PC-3 (cell line): ENCODE results near the gene SLC38A9. TPM values are rescaled to one million over a fixed set of nuclear protein-coding genes. Genes with fewer than 3 reads are reported as not detected.

Source experiments
- ATAC-seq: fragments of 200-7000 bp; cut with Tn5 transposase; 2 replicates; pipeline ENCODE4 v1.9.1; 2020; ENCODE audit warnings: mild to moderate bottlenecking, moderate library complexity
- BruUV-seq: library from RNA; stranded (reverse); fragments of 400-500 nt; replicated peaks from 2 replicates; lab custom pipeline; 2021; lab: Mats Ljungman, UMichigan
- CTCF ChIA-PET: fragments of 300-600 bp; sonication (Branson Sonifier 250); formaldehyde crosslinking; loops from one replicate; lab custom pipeline; 2022; ENCODE audit warnings: antibody characterized with exemption; lab: Charles Lee
- POLR2A ChIA-PET: fragments of 300-600 bp; sonication (Branson Sonifier 250); formaldehyde crosslinking; loops from one replicate; lab custom pipeline; 2022; ENCODE audit warnings: antibody characterized with exemption; ENCODE audit not compliant: unreplicated experiment; lab: Charles Lee
- DNase-seq: peaks from one replicate; pipeline ENCODE4 v3.0.0-alpha.2; 2015
- H2AFZ ChIP-seq: fragments of 300-600 bp; sonication (generic); 2 replicates; pipeline ENCODE4 v1.6.0; 2016; ENCODE audit warnings: antibody characterized with exemption, low read length
- H3F3A ChIP-seq: fragments of 300-600 bp; sonication (generic); one replicate; pipeline ENCODE4 v1.6.0; 2017; ENCODE audit warnings: antibody characterized with exemption, low read length, control low read depth, mild to moderate bottlenecking; ENCODE audit not compliant: unreplicated experiment
- H3K27ac ChIP-seq: fragments of 300-600 bp; sonication (generic); 2 replicates; pipeline ENCODE4 v1.5.1; 2016; ENCODE audit warnings: mild to moderate bottlenecking, low read length
- H3K27me3 ChIP-seq: fragments of 300-600 bp; sonication (generic); 2 replicates; pipeline ENCODE4 v1.6.1; 2016; ENCODE audit warnings: low read length, mixed read lengths
- H3K36me3 ChIP-seq: fragments of 300-600 bp; sonication (generic); 2 replicates; pipeline ENCODE4 v1.6.1; 2016; ENCODE audit warnings: low read depth, mixed run types, low read length, mixed read lengths
- H3K4me1 ChIP-seq: fragments of 300-600 bp; sonication (generic); 2 replicates; pipeline ENCODE4 v1.5.1; 2016; ENCODE audit warnings: low read length; ENCODE audit not compliant: insufficient read depth
- H3K4me2 ChIP-seq: fragments of 300-600 bp; sonication (generic); 2 replicates; pipeline ENCODE4 v1.6.0; 2016; ENCODE audit warnings: low read length
- H3K4me3 ChIP-seq: fragments of 300-600 bp; sonication (generic); 2 replicates; pipeline ENCODE4 v1.5.1; 2016; ENCODE audit warnings: mild to moderate bottlenecking, low read length, mixed read lengths
- H3K79me2 ChIP-seq: fragments of 300-600 bp; sonication (generic); 2 replicates; pipeline ENCODE4 v1.6.1; 2017; ENCODE audit warnings: low read length, mixed read lengths
- H3K9ac ChIP-seq: fragments of 300-600 bp; sonication (generic); 2 replicates; pipeline ENCODE4 v1.6.0; 2016; ENCODE audit warnings: mild to moderate bottlenecking, low read length
- H3K9me2 ChIP-seq: fragments of 300-600 bp; sonication (generic); replicated peaks from 2 replicates; pipeline ENCODE4 v1.6.1; 2016; ENCODE audit warnings: mixed run types, low read length, mixed read lengths
- H3K9me3 ChIP-seq: fragments of 300-600 bp; sonication (generic); 2 replicates; pipeline ENCODE4 v1.6.1; 2016; ENCODE audit warnings: low read length, mixed read lengths
- H4K20me1 ChIP-seq: fragments of 300-600 bp; sonication (generic); 2 replicates; pipeline ENCODE4 v1.6.1; 2016; ENCODE audit warnings: low read length, mixed read lengths
- CTCF ChIP-seq: fragments of 300-600 bp; sonication (generic); conservative IDR thresholded peaks from 2 replicates; pipeline ENCODE4 v1.5.1; 2017; ENCODE audit warnings: antibody characterized with exemption, low read depth, mild to moderate bottlenecking, low read length
- EZH2 ChIP-seq: fragments of 300-600 bp; sonication (generic); IDR thresholded peaks from one replicate; pipeline ENCODE4 v1.6.1; 2017; ENCODE audit warnings: antibody characterized with exemption, mild to moderate bottlenecking, low read length; ENCODE audit not compliant: unreplicated experiment
- EZH2phosphoT487 ChIP-seq: fragments of 300-600 bp; sonication (generic); IDR thresholded peaks from 2 replicates; pipeline ENCODE4 v1.6.1; 2018; ENCODE audit warnings: mild to moderate bottlenecking, antibody characterized with exemption, low read length, borderline replicate concordance
- intact Hi-C: fragments of 100-400 bp; cut with micrococcal nuclease; formaldehyde crosslinking; loops from 2 replicates; pipeline ENCODE4 v1.9.0; 2023
- total RNA-seq: library from RNA; depleted of rRNA; stranded (reverse); fragments of >200 nt; gene quantifications from 2 replicates; pipeline ENCODE4 v1.2.3, GENCODE V29; 2014

Gene SLC38A9
- total RNA-seq, 1 experiment from 2014 or later = 12.9 TPM

GRCh38 chr5:55668356-55668755 lies 43.8 kb downstream of the SLC38A9 start:
- no peaks in the 10 kb centered on the region for H3K27me3 ChIP-seq
- DNase-seq (peak; percentile 79), ATAC-seq (peak; percentile 100)
- H3K4me2 ChIP-seq = no peak overlapping the region
- H2AFZ ChIP-seq = no peak overlapping the region
- intact Hi-C loops = no loop called here
- BruUV-seq = no TSS peak
- ChIA-PET POLR2A (interaction anchor here (0.5 kb wide), 1 partner anchor 29 kb away, joined by 27 read pairs; no protein-coding TSS in a partner anchor), CTCF (interaction anchor here (1.1 kb wide), 1 partner anchor 23 kb away, joined by 3 read pairs; no protein-coding TSS in a partner anchor)
- no peaks in the 10 kb centered on the region for H3K36me3 ChIP-seq
- no peaks in the 10 kb centered on the region for H3K9me2 ChIP-seq
- H3K9me3 ChIP-seq = no peaks in the 10 kb centered on the region
- no peak overlapping the region for H3K9ac ChIP-seq
- TF ChIP-seq CTCF = no peak
- TF ChIP-seq EZH2 = no peak
- no peak for TF ChIP-seq EZH2phosphoT487
- peaks cover 12% of the 10 kb centered on the region for H3K4me1 ChIP-seq
- no peak overlapping the region for H3K27ac ChIP-seq
- no peaks in the 10 kb centered on the region for H3F3A ChIP-seq
- no peak overlapping the region for H3K4me3 ChIP-seq
- H4K20me1 ChIP-seq = no peaks in the 10 kb centered on the region
- H3K79me2 ChIP-seq = no peaks in the 10 kb centered on the region

GRCh38 chr5:55667938-55668337 lies 44.2 kb downstream of the SLC38A9 start:
- Histone ChIP-seq H2AFZ (no peak overlapping the region), H3K36me3 (no peaks in the 10 kb centered on the region), H3F3A (no peaks in the 10 kb centered on the region), H3K9me2 (no peaks in the 10 kb centered on the region), H4K20me1 (no peaks in the 10 kb centered on the region), H3K9me3 (no peaks in the 10 kb centered on the region), H3K9ac (no peak overlapping the region), H3K27ac (no peak overlapping the region), H3K4me1 (peaks cover 12% of the 10 kb centered on the region), H3K4me3 (no peak overlapping the region), H3K27me3 (no peaks in the 10 kb centered on the region), H3K79me2 (no peaks in the 10 kb centered on the region), H3K4me2 (no peak overlapping the region)
- TF ChIP-seq EZH2 (no peak), CTCF (no peak), EZH2phosphoT487 (no peak)
- ATAC-seq (no peak), DNase-seq (no peak)
- BruUV-seq = no TSS peak
- intact Hi-C loops = no loop called here
- POLR2A ChIA-PET = no interaction called here
- CTCF ChIA-PET = interaction anchor here (1.1 kb wide), 1 partner anchor 24 kb away, joined by 3 read pairs; no protein-coding TSS in a partner anchor

GRCh38 chr5:55665065-55665464 lies 47.1 kb downstream of the SLC38A9 start:
- no peaks in the 10 kb centered on the region for H4K20me1 ChIP-seq
- no peak overlapping the region for H2AFZ ChIP-seq
- H3K4me2 ChIP-seq = no peak overlapping the region
- H3K9me3 ChIP-seq = no peaks in the 10 kb centered on the region
- TF ChIP-seq CTCF (no peak), EZH2 (no peak), EZH2phosphoT487 (no peak)
- CTCF ChIA-PET = no interaction called here
- POLR2A ChIA-PET = no interaction called here
- H3K4me1 ChIP-seq = peaks cover 12% of the 10 kb centered on the region
- no peaks in the 10 kb centered on the region for H3K9me2 ChIP-seq
- H3K79me2 ChIP-seq = no peaks in the 10 kb centered on the region
- H3K27ac ChIP-seq = no peak overlapping the region
- ATAC-seq = no peak
- H3K4me3 ChIP-seq = no peak overlapping the region
- no peaks in the 10 kb centered on the region for H3F3A ChIP-seq
- DNase-seq = no peak
- no peaks in the 10 kb centered on the region for H3K36me3 ChIP-seq
- no peaks in the 10 kb centered on the region for H3K27me3 ChIP-seq
- BruUV-seq = no TSS peak
- H3K9ac ChIP-seq = no peak overlapping the region
- intact Hi-C loops = no loop called here
